Upper lobe of left lung (tissue), 6 donors: ENCODE results near the gene CELSR2. TPM values are rescaled to one million over a fixed set of nuclear protein-coding genes. Genes with fewer than 3 reads are reported as not detected.

ENCODE experiments used
- ATAC-seq, 2 donors: fragments of 200-7000 bp; cut with Tn5 transposase; one replicate each; pipeline ENCODE4 v1.9.1; 2022; ENCODE audit warnings: mild to moderate bottlenecking in 2 of 2, moderate library complexity in 2 of 2; ENCODE audit not compliant: low FRiP score in 2 of 2
- DNase-seq, 2 donors: peaks; one replicate each; pipeline ENCODE4 v3.0.0-alpha.2; 2019 to 2020
- H3K27ac ChIP-seq, 4 donors: fragments of 200-600 bp; sonication (generic); one replicate each; pipeline ENCODE4 v1.5.1; 2016 to 2019
- H3K27me3 ChIP-seq, 4 donors: fragments of 200-600 bp; sonication (generic); one replicate each; pipeline ENCODE4 v1.5.1; 2017 to 2019
- H3K36me3 ChIP-seq, 4 donors: fragments of 200-600 bp; sonication (generic); one replicate each; pipeline ENCODE4 v1.5.1; 2016 to 2019
- H3K4me1 ChIP-seq, 4 donors: fragments of 200-600 bp; sonication (generic); one replicate each; pipeline ENCODE4 v1.5.1; 2018 to 2019
- H3K4me3 ChIP-seq, 4 donors: fragments of 200-600 bp; sonication (generic); one replicate each; pipeline ENCODE4 v1.5.1; 2017 to 2019; ENCODE audit warnings: mild to moderate bottlenecking in 2 of 4, moderate library complexity in 1 of 4
- H3K9me3 ChIP-seq, 4 donors: fragments of 200-600 bp; sonication (generic); one replicate each; pipeline ENCODE4 v1.5.1; 2018 to 2019
- CTCF ChIP-seq, 6 experiments: fragments of 450-650 bp in 4 of 6; fragments of 200-600 bp in 2 of 6; sonication (generic) in 2 of 6; IDR thresholded peaks; one replicate each; pipeline ENCODE4 v1.5.1; 2016 to 2019; ENCODE audit warnings: antibody characterized with exemption in 6 of 6
- EP300 ChIP-seq, 4 donors: sonication (generic); formaldehyde crosslinking; IDR thresholded peaks; one replicate each; pipeline ENCODE4 v1.5.1; 2017; ENCODE audit warnings: antibody characterized with exemption in 4 of 4, control low read depth in 2 of 4
- POLR2A ChIP-seq, 4 donors: fragments of 450-650 bp; IDR thresholded peaks; one replicate each; pipeline ENCODE4 v1.5.1; 2016 to 2017; ENCODE audit warnings: antibody characterized with exemption in 4 of 4, mild to moderate bottlenecking in 2 of 4
- POLR2AphosphoS5 ChIP-seq, 2 donors: sonication (generic); formaldehyde crosslinking; IDR thresholded peaks; one replicate each; pipeline ENCODE4 v1.5.1; 2017; ENCODE audit warnings: antibody characterized with exemption in 2 of 2
- WGBS, 2 donors: methylation state at CpG; one replicate each; pipeline ENCODE4 v1.1.5; 2017 to 2018; 5-methylcytosine and 5-hydroxymethylcytosine counted together
- total RNA-seq, 6 donors: library from RNA; depleted of rRNA in 4 of 6; stranded (reverse); fragments of >200 nt in 4 of 6; gene quantifications; one replicate each; pipeline versions ENCODE4 v1.1.0 to v1.2.1, GENCODE V29; 2016 to 2021
- donor health status: DM: no; HTN: no; CAD: no; lungs with moderate emphysema.
- donor health status: DM: no; HTN: yes; CAD: no; lungs with severe emphysema.

CELSR2 gene
- total RNA-seq, 6 donors from 2014 or later = 5.9 to 27.2 (median 8.8) TPM

GRCh38 chr1:109229531-109230127, 19.7 kb upstream of the CELSR2 start:
- no peaks in the 10 kb centered on the region for H3K27me3 ChIP-seq
- TF ChIP-seq CTCF (IDR thresholded peaks at IDR 0.05) (no peak), POLR2A (IDR thresholded peaks at IDR 0.05) (no peak), EP300 (IDR thresholded peaks at IDR 0.05) (no peak), POLR2AphosphoS5 (IDR thresholded peaks at IDR 0.05) (no peak)
- H3K36me3 ChIP-seq = peaks cover 45 to 89% (median 61%) of the 10 kb centered on the region in 4 donors
- ATAC-seq (no peak), DNase-seq (no peak)
- H3K4me1 ChIP-seq = peaks cover 0 to 7% (median 0%) of the 10 kb centered on the region in 4 donors
- no peak overlapping the region for H3K4me3 ChIP-seq
- WGBS, 2 donors = 68 to 92% methylated on average over 7 to 13 of the region's 13 CpGs
- no peak overlapping the region for H3K27ac ChIP-seq
- H3K9me3 ChIP-seq = no peaks in the 10 kb centered on the region

GRCh38 chr1:109231066-109231465, 18.3 kb upstream of the CELSR2 start:
- H3K36me3 ChIP-seq = peaks cover 58 to 95% (median 73%) of the 10 kb centered on the region in 4 donors

GRCh38 chr1:109235137-109235536, 14.2 kb upstream of the CELSR2 start:
- Histone ChIP-seq H3K27me3 (no peaks in the 10 kb centered on the region), H3K36me3 (peaks cover 64 to 92% (median 79%) of the 10 kb centered on the region in 4 donors), H3K4me1 (peaks cover 0 to under 1% (median 0%) of the 10 kb centered on the region in 4 donors), H3K4me3 (no peak overlapping the region), H3K27ac (no peak overlapping the region), H3K9me3 (no peaks in the 10 kb centered on the region)
- WGBS, 2 donors = 97 to 100% methylated on average over 1 to 6 of the region's 7 CpGs
- ATAC-seq = no peak
- DNase-seq = no peak
- no peak for TF ChIP-seq POLR2A (IDR thresholded peaks at IDR 0.05)
- TF ChIP-seq CTCF (IDR thresholded peaks at IDR 0.05) = no peak
- TF ChIP-seq EP300 (IDR thresholded peaks at IDR 0.05) = no peak
- no peak for TF ChIP-seq POLR2AphosphoS5 (IDR thresholded peaks at IDR 0.05)

More at GRCh38 chr1:109231066-109231465, 18.3 kb upstream of the CELSR2 start:
- H3K4me1 ChIP-seq = no peaks in the 10 kb centered on the region
- DNase-seq (no peak), ATAC-seq (no peak)
- no peak overlapping the region for H3K4me3 ChIP-seq
- H3K27ac ChIP-seq = no peak overlapping the region
- TF ChIP-seq POLR2A (IDR thresholded peaks at IDR 0.05) = no peak
- TF ChIP-seq CTCF (IDR thresholded peaks at IDR 0.05) = no peak
- no peak for TF ChIP-seq EP300 (IDR thresholded peaks at IDR 0.05)
- no peak for TF ChIP-seq POLR2AphosphoS5 (IDR thresholded peaks at IDR 0.05)
- H3K9me3 ChIP-seq = no peaks in the 10 kb centered on the region
- 94 to 97% methylated on average over 3 of the region's 3 CpGs for WGBS, 2 donors
- H3K27me3 ChIP-seq = no peaks in the 10 kb centered on the region

GRCh38 chr1:109237512-109237911, 11.8 kb upstream of the CELSR2 start:
- DNase-seq = no peak
- H3K27me3 ChIP-seq = no peaks in the 10 kb centered on the region
- no peak overlapping the region for H3K4me3 ChIP-seq
- peaks cover 46 to 69% (median 55%) of the 10 kb centered on the region in 4 donors for H3K36me3 ChIP-seq
- no peak for TF ChIP-seq POLR2AphosphoS5 (IDR thresholded peaks at IDR 0.05)
- TF ChIP-seq EP300 (IDR thresholded peaks at IDR 0.05) = no peak
- no peak for TF ChIP-seq POLR2A (IDR thresholded peaks at IDR 0.05)
- no peak for TF ChIP-seq CTCF (IDR thresholded peaks at IDR 0.05)
- H3K9me3 ChIP-seq = no peaks in the 10 kb centered on the region
- no peak overlapping the region for H3K27ac ChIP-seq
- 96 to 98% methylated on average over 3 of the region's 3 CpGs for WGBS, 2 donors
- peaks cover 15 to 24% (median 21%) of the 10 kb centered on the region in 4 donors for H3K4me1 ChIP-seq
- ATAC-seq = no peak

GRCh38 chr1:109238382-109238781, 11.0 kb upstream of the CELSR2 start:
- no peaks in the 10 kb centered on the region for H3K27me3 ChIP-seq
- ATAC-seq (no peak), DNase-seq (no peak)
- peaks cover 42 to 60% (median 51%) of the 10 kb centered on the region in 4 donors for H3K36me3 ChIP-seq
- H3K4me1 ChIP-seq = peaks cover 15 to 25% (median 21%) of the 10 kb centered on the region in 4 donors
- 85 to 98% methylated on average over 2 of the region's 2 CpGs for WGBS, 2 donors
- H3K4me3 ChIP-seq = no peak overlapping the region
- no peak overlapping the region for H3K27ac ChIP-seq
- no peaks in the 10 kb centered on the region for H3K9me3 ChIP-seq
- TF ChIP-seq POLR2A (IDR thresholded peaks at IDR 0.05) = no peak
- no peak for TF ChIP-seq CTCF (IDR thresholded peaks at IDR 0.05)
- TF ChIP-seq EP300 (IDR thresholded peaks at IDR 0.05) = no peak
- TF ChIP-seq POLR2AphosphoS5 (IDR thresholded peaks at IDR 0.05) = no peak
